Activated CD4-positive, alpha-beta T cell treated with anti-CD3 and anti-CD28 coated beads, Interleukin-10, Interleukin-2, amounts not matched to agents 100 ng/mL and 50 ng/mL, durations not matched to agents 16 hours and 8 hours (primary cell): ENCODE measurements around the gene NUAK2.
A peak's percentile ranks its signal among the peaks of the same experiment; 100 is the strongest.
"Not testable (repeated sequence)": the region's sequence is repeated elsewhere in the genome, so short reads cannot be mapped to it uniquely, and the experiment has no call there.

Experiments used
- DNase-seq: peaks from one replicate; pipeline ENCODE4 v3.0.0-alpha.2; 2020

The NUAK2 gene

GRCh38 chr1:205294175-205294917, 27.2 kb downstream of the NUAK2 start:
- no peak for DNase-seq

GRCh38 chr1:205293350-205294074, 28.0 kb downstream of the NUAK2 start:
- no peak for DNase-seq

- no peak for DNase-seq
Observed at GRCh38 chr1:205291596-205291995, 29.9 kb downstream of the NUAK2 start.

- DNase-seq: peak; percentile 90
Observed at GRCh38 chr1:205287767-205288559, 33.6 kb downstream of the NUAK2 start.

GRCh38 chr1:205287076-205287475, 34.5 kb downstream of the NUAK2 start:
- DNase-seq: no peak

GRCh38 chr1:205286335-205286950, 35.1 kb downstream of the NUAK2 start:
- DNase-seq: peak; percentile 87

GRCh38 chr1:205285381-205286101, 36.0 kb downstream of the NUAK2 start:
- peak; percentile 69 for DNase-seq

GRCh38 chr1:205284420-205285144, 37.0 kb downstream of the NUAK2 start:
- DNase-seq: peak; percentile 82

- DNase-seq: no peak
Observed at GRCh38 chr1:205283270-205284147, 38.0 kb downstream of the NUAK2 start.

GRCh38 chr1:205280666-205281395, 40.7 kb downstream of the NUAK2 start:
- not testable (repeated sequence) for DNase-seq

- no peak for DNase-seq
Observed at GRCh38 chr1:205279986-205280385, 41.6 kb downstream of the NUAK2 start.

GRCh38 chr1:205276689-205277065, 44.9 kb downstream of the NUAK2 start:
- no peak for DNase-seq

GRCh38 chr1:205275916-205276688, 45.4 kb downstream of the NUAK2 start:
- DNase-seq: no peak

- DNase-seq: no peak
Observed at GRCh38 chr1:205275133-205275532, 46.4 kb downstream of the NUAK2 start.

GRCh38 chr1:205274041-205274691, 47.4 kb downstream of the NUAK2 start:
- DNase-seq: no peak

GRCh38 chr1:205273551-205273982, 48.0 kb downstream of the NUAK2 start:
- DNase-seq: peak; percentile 81

- no peak for DNase-seq
Observed at GRCh38 chr1:205272536-205272935, 49.0 kb downstream of the NUAK2 start.

GRCh38 chr1:205271745-205272144, 49.8 kb downstream of the NUAK2 start:
- no peak for DNase-seq

GRCh38 chr1:205271277-205271676, 50.3 kb downstream of the NUAK2 start:
- no peak for DNase-seq
